Stimulated activated CD8-positive, alpha-beta memory T cell treated with anti-CD3 and anti-CD28 coated beads, Interleukin-4, amount 100 ng/mL, for 24 hours (primary cell): ENCODE data around the gene NT5C1A.
A peak's percentile ranks its signal among the peaks of the same experiment; 100 is the strongest.

ENCODE experiments used
- DNase-seq: peaks from one replicate; pipeline ENCODE4 v3.0.0-alpha.2; 2020; ENCODE audit warnings: low read depth

The NT5C1A gene

DNA sequence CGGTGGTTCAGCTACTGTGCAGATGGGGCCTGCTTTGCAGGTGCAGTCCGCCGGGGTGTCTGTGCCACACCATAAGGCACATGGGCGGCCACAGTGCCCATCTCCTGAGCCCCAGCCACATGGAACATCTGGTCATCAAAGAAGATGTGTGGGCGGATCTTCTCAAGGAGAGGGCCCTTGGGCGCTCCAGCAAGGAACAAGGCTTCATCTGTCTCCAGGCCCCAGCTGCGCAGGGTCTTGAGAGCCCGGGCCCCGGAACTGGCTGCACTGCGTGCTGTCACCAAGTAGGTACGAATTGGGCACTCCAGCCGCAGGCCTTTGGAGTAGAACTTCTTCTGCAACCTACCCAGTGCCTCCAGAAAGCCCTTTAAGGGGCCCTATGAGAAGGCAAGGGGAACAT, 12.8 kb downstream of the NT5C1A start:
- DNase-seq = no peak

GRCh38 chr1:39657923-39658485, 13.9 kb downstream of the NT5C1A start:
- peak; percentile 32 for DNase-seq

GRCh38 chr1:39657402-39657801, 14.5 kb downstream of the NT5C1A start:
- no peak for DNase-seq

GRCh38 chr1:39656391-39656790, 15.5 kb downstream of the NT5C1A start:
- DNase-seq = no peak

DNA sequence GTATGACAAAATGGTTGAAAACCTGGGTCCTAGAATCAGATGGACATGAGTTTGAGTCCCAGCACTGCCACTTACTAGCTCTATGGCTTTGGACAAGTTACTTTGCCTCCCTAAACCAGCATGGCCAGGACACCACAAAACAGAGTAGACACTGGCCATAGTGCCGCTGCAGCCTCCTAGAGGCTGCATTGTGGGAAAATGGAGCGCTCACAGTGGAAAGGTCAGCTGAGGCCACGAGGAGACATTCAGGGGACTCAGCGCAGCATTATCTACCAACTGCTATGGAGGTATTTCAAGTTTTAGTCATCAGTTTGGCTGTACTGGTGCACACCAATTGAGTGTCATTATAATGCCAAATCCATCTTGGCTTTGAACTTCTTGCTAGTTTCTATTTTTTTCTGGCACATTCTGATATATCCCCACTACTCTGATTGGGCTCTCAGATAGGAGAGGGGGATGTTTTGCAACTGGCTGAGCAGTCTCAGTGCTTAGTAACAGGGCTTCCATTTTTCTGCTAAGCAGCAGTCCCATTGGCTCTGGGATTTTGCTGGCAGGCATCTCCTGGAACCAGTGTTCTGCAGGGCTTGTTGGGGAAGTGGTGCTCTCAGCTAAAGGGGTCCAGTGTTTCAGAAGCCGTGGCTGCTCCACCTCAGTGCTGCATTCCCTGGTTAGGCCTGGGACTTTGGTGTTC, 16.2 kb downstream of the NT5C1A start:
- DNase-seq = no peak

- DNase-seq = no peak
Measured at GRCh38 chr1:39654291-39654690, 17.6 kb downstream of the NT5C1A start.

GRCh38 chr1:39653546-39654031, 18.3 kb downstream of the NT5C1A start:
- DNase-seq = peak; percentile 55

DNA sequence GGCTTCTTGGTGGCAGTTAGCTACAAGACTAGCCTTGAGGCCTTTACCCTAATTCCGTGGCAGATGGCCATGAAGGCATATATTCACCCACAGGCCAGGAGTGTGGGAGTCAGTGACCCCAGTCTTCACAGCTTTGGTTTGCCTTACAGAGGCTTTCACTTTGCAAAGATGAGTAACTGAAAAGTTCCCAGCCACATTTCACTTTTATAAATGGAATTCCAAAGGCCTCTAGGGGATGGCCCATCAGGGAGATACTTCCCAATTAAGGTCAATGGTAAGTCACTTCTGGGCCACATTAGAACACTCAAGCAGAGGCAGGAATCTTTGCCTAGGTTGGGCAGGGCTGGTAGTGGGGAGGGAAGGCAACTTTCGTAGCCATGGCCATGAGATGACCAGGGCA, 19.4 kb downstream of the NT5C1A start:
- no peak for DNase-seq

GRCh38 chr1:39652105-39652504, 19.8 kb downstream of the NT5C1A start:
- no peak for DNase-seq

GRCh38 chr1:39650431-39650830, 21.5 kb downstream of the NT5C1A start:
- DNase-seq = no peak

DNA sequence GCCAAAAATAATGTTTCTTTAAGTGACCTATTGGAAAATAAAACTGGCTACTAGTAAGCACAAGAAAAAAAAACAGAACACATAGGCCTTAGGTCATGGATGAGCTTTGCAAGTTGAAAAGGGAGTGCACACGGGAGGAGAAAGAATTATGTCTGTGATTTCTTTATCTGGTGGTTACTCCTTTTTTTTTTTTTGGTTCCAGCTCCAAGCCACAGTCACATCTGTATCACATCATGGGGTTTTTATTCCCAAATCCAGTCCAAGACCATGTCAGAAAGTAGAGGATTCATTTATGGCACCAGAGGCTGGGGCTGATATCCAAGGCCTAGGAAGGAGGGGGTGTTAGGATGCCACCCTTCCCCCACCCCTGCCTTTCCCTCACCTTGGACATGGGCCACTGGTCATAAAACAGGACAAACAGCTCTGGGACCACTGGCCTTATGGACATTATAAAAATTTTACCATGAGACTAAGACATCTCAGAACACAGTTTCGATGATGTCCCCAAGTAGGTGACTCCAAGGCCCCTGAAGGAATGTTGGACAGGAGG, 22.2 kb downstream of the NT5C1A start:
- no peak for DNase-seq

- no peak for DNase-seq
Measured at GRCh38 chr1:39648496-39648895, 23.4 kb downstream of the NT5C1A start.

GRCh38 chr1:39647247-39647646, 24.7 kb downstream of the NT5C1A start:
- DNase-seq = no peak

- no peak for DNase-seq
Measured at GRCh38 chr1:39646232-39647081, 25.4 kb downstream of the NT5C1A start.

GRCh38 chr1:39645411-39646043, 26.4 kb downstream of the NT5C1A start:
- DNase-seq = no peak

GRCh38 chr1:39643705-39644104, 28.2 kb downstream of the NT5C1A start:
- no peak for DNase-seq

DNA sequence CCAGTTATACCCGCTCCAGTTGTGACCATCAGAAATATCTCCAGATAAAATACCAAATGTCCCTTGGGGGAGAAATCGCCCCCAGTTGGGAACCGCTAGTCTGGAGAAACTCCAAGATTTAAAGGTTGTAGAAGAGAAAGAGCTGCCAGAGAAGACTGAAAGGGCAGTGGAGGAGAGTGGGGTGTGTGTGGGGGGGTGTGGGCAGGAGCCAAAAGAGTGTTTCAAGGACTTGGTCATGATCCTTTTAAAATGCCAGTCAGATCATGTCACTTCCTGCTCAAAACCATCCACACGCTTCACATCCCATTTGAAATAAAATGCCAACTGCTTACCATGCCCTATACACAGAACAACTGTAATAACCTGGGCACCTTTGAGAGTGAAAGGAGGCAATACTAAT, 29.1 kb downstream of the NT5C1A start:
- DNase-seq = no peak

DNA sequence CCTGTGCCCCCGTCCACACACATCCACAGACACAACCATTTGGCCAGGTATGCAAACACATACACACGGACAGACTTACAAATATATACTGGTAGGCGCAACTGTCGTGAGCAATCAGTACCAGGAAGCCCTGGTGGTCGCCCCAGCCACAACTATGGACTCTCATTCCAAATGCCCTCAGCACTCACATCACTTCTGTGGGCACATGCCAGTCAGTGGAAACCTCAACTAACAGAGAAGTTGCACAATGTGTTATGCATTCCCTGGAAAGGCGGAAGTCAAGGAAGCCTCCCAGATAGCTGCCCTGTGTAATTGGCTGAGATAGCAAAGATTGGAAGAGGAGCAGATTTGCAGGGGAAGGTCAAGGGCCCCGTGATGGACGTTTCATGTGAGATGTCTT, 31.0 kb downstream of the NT5C1A start:
- DNase-seq = no peak

GRCh38 chr1:39639305-39640130, 32.4 kb downstream of the NT5C1A start, which contains the start of gene HEYL:
Gene HEYL (minus strand): TSS chr1:39639643. CDS start chr1:39639625, 18 bp downstream.
- peak; percentile 67 for DNase-seq

DNA sequence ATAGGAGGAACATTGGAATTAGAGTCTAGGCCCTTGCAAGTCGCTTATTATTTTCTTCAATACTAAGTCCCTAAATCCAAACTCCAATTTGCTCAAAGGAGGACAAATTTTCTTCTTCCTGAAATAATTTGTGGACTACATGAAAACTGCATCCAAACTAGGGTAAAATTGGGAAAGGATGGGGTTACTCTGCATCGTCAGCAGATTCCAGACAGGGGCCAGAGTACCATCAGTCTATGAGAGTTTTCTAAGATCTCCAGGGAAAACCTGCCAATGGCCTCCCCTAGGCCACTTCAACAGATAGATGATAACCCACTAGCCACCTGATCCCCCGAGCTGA, 33.0 kb downstream of the NT5C1A start:
- DNase-seq = no peak

DNA sequence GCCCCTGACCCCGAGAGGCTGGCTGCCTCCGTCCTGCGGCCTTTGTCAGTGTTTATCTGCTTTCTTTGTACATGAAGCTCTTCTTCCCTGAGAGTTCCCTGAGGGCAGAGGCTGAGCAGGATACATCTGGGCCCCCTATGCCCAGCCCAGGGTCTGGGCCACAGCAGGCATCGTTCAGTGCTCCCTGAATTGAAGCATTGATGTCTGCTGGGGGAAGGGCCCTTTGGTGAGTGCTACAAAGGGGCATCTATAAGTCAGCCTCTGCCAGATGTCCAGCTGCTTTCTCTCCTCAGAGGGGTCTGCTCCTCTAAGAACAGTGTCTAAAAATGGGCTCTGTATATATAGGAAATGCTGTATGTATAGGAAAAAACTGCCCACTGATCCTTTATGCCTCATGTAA, 34.5 kb downstream of the NT5C1A start:
- no peak for DNase-seq
